Measurements from ENCODE around the gene ANKRD12. TPM values are rescaled to one million over a fixed set of nuclear protein-coding genes. Genes with fewer than 3 reads are reported as not detected.
A peak's percentile ranks its signal among the peaks of the same experiment; 100 is the strongest.

The ANKRD12 gene
- total RNA-seq, 6 experiments from 2014 or later, result 26.5 to 31.3 (median 29.8) TPM

- Mint-ChIP-seq H3K4me1 (ENCODE audit: low read depth) (peaks cover 18% of the 10 kb centered on the region), H3K9me3 (no peaks in the 10 kb centered on the region; the same call in 1 of the 2 replicates), H3K36me3 (ENCODE audit: low read depth) (no peaks in the 10 kb centered on the region; the same call in 1 of the 2 replicates), H3K4me3 (no peak overlapping the region), H3K27me3 (ENCODE audit: insufficient read depth) (no peaks in the 10 kb centered on the region; the same call in 1 of the 2 replicates), H3K27ac (no peak overlapping the region)
- DNase-seq, result no peak
- TF ChIP-seq, protein P1, sequence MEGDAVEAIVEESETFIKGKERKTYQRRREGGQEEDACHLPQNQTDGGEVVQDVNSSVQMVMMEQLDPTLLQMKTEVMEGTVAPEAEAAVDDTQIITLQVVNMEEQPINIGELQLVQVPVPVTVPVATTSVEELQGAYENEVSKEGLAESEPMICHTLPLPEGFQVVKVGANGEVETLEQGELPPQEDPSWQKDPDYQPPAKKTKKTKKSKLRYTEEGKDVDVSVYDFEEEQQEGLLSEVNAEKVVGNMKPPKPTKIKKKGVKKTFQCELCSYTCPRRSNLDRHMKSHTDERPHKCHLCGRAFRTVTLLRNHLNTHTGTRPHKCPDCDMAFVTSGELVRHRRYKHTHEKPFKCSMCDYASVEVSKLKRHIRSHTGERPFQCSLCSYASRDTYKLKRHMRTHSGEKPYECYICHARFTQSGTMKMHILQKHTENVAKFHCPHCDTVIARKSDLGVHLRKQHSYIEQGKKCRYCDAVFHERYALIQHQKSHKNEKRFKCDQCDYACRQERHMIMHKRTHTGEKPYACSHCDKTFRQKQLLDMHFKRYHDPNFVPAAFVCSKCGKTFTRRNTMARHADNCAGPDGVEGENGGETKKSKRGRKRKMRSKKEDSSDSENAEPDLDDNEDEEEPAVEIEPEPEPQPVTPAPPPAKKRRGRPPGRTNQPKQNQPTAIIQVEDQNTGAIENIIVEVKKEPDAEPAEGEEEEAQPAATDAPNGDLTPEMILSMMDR (IDR thresholded peaks at IDR 0.05), result no peak
Measured at GRCh38 chr18:9287036-9287435, 150.5 kb downstream of the ANKRD12 start.

DNA sequence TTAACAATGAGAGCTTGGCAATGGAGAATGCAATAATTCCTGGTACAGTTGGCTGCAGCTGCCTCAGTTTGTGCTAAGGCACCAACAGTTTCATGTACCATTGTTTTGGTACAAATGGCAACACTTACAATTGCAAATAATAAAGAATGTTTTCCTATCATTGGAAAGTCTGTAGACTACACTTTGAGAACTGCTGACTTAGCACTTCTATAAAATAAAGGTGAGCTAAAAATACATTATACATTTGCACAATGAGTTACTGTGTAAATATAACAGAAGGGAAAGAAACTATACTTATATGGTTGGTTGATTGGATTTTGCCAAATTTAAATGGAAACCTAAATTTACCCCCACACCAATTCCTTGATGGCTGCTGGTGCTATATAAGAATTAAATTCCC is 153.1 kb downstream of the ANKRD12 start:
- no peaks in the 10 kb centered on the region; the same call in 1 of the 2 replicates for H3K27me3 Mint-ChIP-seq (ENCODE audit: insufficient read depth)
- H3K4me3 Mint-ChIP-seq, result no peak overlapping the region
- DNase-seq, result no peak
- H3K36me3 Mint-ChIP-seq (ENCODE audit: low read depth), result peaks cover 14% of the 10 kb centered on the region
- TF ChIP-seq, protein P1 (IDR thresholded peaks at IDR 0.05), result no peak
- H3K9me3 Mint-ChIP-seq, result peaks cover 18% of the 10 kb centered on the region
- H3K4me1 Mint-ChIP-seq (ENCODE audit: low read depth), result peaks cover 9% of the 10 kb centered on the region
- H3K27ac Mint-ChIP-seq, result peak overlapping the region; percentile 46; the same call in 1 of the 2 replicates

DNA sequence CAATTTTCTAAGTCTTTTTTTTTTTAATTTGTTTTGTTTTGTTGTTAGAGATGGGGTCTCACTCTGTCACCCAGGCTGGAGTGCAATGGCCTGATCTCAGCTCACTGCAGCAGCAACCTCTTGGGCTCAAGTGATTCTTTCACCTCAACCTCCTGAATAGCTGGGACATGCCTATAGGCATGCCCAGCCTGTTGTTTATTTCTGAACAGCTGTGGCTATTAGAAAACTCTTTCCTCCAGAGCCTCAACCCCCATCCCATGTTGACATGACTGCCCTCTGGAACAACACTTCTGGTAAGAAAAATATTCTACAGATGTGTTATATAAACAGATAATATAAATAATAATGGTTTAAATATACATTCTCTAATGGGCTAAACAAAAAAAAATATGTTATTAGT is 153.6 kb downstream of the ANKRD12 start:
- Mint-ChIP-seq H3K27me3 (ENCODE audit: insufficient read depth) (no peaks in the 10 kb centered on the region; the same call in 1 of the 2 replicates), H3K9me3 (peaks cover 18% of the 10 kb centered on the region), H3K36me3 (ENCODE audit: low read depth) (peaks cover 14% of the 10 kb centered on the region), H3K27ac (peak overlapping the region; percentile 46; the same call in 1 of the 2 replicates), H3K4me3 (no peak overlapping the region), H3K4me1 (ENCODE audit: low read depth) (peaks cover 9% of the 10 kb centered on the region)
- TF ChIP-seq, protein P1 (IDR thresholded peaks at IDR 0.05), result no peak
- DNase-seq, result no peak

DNA sequence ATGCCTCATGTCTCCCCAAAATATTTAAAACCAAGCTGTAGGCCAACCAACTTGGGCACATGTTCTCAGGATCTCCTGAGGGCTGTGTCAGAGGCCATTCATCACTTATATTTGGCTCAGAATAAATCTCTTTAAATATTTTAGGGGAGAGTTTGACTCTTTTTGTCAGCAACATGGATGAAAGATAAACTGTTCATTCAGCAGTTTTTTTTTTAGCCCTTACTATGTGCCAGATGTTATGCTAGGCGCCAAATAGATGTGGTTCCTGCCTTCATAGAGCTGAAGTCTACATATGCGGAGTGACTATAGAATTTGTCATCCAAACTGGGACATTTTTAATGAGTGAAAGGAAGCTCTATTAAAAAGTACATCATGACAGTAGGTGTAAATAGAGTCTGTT is 155.5 kb downstream of the ANKRD12 start:
- Mint-ChIP-seq H3K27ac (no peak overlapping the region), H3K4me3 (no peak overlapping the region), H3K4me1 (ENCODE audit: low read depth) (peaks cover 9% of the 10 kb centered on the region), H3K9me3 (peaks cover 18% of the 10 kb centered on the region), H3K36me3 (ENCODE audit: low read depth) (peaks cover 14% of the 10 kb centered on the region), H3K27me3 (ENCODE audit: insufficient read depth) (no peaks in the 10 kb centered on the region; the same call in 1 of the 2 replicates)
- DNase-seq, result no peak
- TF ChIP-seq, protein P1 (IDR thresholded peaks at IDR 0.05), result no peak

GRCh38 chr18:9293948-9294347 is 157.4 kb downstream of the ANKRD12 start:
- Mint-ChIP-seq H3K27me3 (ENCODE audit: insufficient read depth) (no peaks in the 10 kb centered on the region; the same call in 1 of the 2 replicates), H3K36me3 (ENCODE audit: low read depth) (peaks cover 21% of the 10 kb centered on the region), H3K4me1 (ENCODE audit: low read depth) (peaks cover 9% of the 10 kb centered on the region), H3K4me3 (no peak overlapping the region), H3K9me3 (peaks cover 27% of the 10 kb centered on the region), H3K27ac (no peak overlapping the region)
- no peak for DNase-seq
- TF ChIP-seq, protein P1 (IDR thresholded peaks at IDR 0.05), result no peak
